HL-60/S4 treated with retinoic acid at 250 ng/mL for 4 days and 3 days (cell line): Measurements from ENCODE around the gene NVL.
"Not testable (repeated sequence)": the region's sequence is repeated elsewhere in the genome, so short reads cannot be mapped to it uniquely, and the experiment has no call there.

Experiments used
- in situ Hi-C: fragments of 300-500 bp; cut with MboI; formaldehyde crosslinking; loops from 2 replicates; pipeline ENCODE4 v1.7.0; 2022; ENCODE audit warnings: low sequenced_read_pairs

NVL gene

GRCh38 chr1:224329842-224330753, at the start of gene NVL:
NVL (minus strand) TSS chr1:224330172; CDS start chr1:224330127, 45 bp downstream.
- in situ Hi-C loops = loop anchor here (10.0 kb wide), 1 partner anchor 205 kb away; no protein-coding TSS in a partner anchor

- in situ Hi-C loops = no loop called here
These were observed 49.1 kb upstream of the NVL start for GRCh38 chr1:224378855-224379631.

- in situ Hi-C loops = no loop called here
These were observed 47.7 kb upstream of the NVL start for GRCh38 chr1:224377676-224378006.

- in situ Hi-C loops = no loop called here
These were observed 45.1 kb upstream of the NVL start for GRCh38 chr1:224375059-224375458.

GRCh38 chr1:224373008-224373590, 43.1 kb upstream of the NVL start:
- in situ Hi-C loops = no loop called here

GRCh38 chr1:224368409-224368808, 38.4 kb upstream of the NVL start:
- in situ Hi-C loops = no loop called here

- in situ Hi-C loops = no loop called here
These were observed 29.2 kb upstream of the NVL start for GRCh38 chr1:224359207-224359606.

GRCh38 chr1:224358237-224358636, 28.3 kb upstream of the NVL start:
- in situ Hi-C loops = no loop called here

- in situ Hi-C loops = no loop called here
These were observed 27.7 kb upstream of the NVL start for GRCh38 chr1:224357626-224358124.

GRCh38 chr1:224356685-224357625, 27.0 kb upstream of the NVL start, which contains the start of gene CNIH4:
CNIH4 (plus strand) TSS chr1:224356879; CDS start chr1:224356925, 46 bp downstream.
- in situ Hi-C loops = no loop called here

- in situ Hi-C loops = no loop called here
These were observed 24.3 kb upstream of the NVL start for GRCh38 chr1:224353975-224354925.

- in situ Hi-C loops = not testable (repeated sequence)
These were observed 22.6 kb upstream of the NVL start for GRCh38 chr1:224352436-224353085.

- in situ Hi-C loops = not testable (repeated sequence)
These were observed 19.7 kb upstream of the NVL start for GRCh38 chr1:224349716-224350115.

- in situ Hi-C loops = no loop called here
These were observed 18.2 kb upstream of the NVL start for GRCh38 chr1:224348137-224348536.

GRCh38 chr1:224343679-224344078, 13.7 kb upstream of the NVL start:
- in situ Hi-C loops = no loop called here

- in situ Hi-C loops = not testable (repeated sequence)
These were observed 10.7 kb upstream of the NVL start for GRCh38 chr1:224340453-224341384.

- in situ Hi-C loops = no loop called here
These were observed 9.6 kb upstream of the NVL start for GRCh38 chr1:224339442-224340033.
